IPS DF 4.7 (cell line): Measurements from ENCODE around the gene LGALS3.

Experiments used
- DNase-seq: peaks from one replicate; pipeline ENCODE4 v3.0.0-alpha.2; 2013; ENCODE audit warnings: low spot score; ENCODE audit errors: extremely low read depth

LGALS3 gene

DNA sequence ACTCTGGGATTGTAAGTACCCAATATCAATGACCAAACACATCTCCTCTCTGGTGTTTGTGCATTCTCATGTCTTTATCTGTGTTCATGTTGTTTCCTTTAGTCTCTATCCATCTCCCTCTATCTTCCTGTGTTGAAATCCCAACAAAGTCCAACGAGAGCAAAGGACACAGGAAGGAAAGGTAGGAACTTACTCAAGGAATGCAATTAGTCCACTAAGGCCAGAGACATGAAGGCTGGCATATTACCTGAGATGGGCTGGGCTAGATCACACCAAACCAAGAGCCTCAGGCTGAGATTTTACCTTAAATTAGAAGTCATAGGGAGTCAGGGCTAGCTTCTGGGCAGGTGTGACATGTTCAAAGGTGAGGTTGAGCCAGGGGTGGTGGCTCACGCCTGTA is 14.3 kb upstream of the LGALS3 start:
- no peak for DNase-seq

DNA sequence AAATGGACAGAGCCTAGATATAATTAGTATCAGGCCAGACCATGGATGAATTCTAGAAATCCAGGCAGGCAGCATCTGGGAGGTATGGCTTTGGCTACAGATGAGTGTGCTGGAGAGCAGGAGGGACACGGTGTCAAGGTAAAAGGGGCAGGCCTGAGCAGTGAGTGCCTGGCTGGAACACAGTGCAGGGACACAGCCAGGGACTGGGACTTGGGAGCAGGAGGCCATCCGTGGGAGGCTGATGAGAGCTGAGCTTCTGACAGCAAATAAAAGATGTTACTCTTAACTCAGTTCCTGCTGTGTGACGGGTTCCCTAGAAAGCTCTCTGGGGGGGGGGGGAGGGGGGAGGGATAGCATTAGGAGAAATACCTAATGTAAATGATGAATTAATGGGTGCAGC is 13.6 kb upstream of the LGALS3 start:
- DNase-seq = no peak

DNA sequence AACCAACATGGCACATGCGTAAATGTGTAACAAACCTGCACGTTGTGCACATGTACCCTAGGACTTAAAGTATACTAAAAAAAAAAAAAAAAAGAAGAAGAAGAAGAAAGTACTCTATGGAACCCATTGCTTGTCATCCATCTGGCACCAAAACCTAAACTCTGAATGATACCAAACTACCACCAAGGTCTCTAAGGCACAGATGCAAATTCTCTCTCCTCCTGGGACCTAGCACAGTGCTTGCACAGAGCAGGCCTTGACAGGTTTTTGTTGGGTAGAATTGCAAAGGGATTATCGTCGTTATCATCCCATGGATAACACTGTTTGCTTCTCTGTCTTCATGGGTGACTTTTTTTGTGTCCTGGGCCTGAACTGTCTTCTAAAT is 13.2 kb upstream of the LGALS3 start:
- no peak for DNase-seq

DNA sequence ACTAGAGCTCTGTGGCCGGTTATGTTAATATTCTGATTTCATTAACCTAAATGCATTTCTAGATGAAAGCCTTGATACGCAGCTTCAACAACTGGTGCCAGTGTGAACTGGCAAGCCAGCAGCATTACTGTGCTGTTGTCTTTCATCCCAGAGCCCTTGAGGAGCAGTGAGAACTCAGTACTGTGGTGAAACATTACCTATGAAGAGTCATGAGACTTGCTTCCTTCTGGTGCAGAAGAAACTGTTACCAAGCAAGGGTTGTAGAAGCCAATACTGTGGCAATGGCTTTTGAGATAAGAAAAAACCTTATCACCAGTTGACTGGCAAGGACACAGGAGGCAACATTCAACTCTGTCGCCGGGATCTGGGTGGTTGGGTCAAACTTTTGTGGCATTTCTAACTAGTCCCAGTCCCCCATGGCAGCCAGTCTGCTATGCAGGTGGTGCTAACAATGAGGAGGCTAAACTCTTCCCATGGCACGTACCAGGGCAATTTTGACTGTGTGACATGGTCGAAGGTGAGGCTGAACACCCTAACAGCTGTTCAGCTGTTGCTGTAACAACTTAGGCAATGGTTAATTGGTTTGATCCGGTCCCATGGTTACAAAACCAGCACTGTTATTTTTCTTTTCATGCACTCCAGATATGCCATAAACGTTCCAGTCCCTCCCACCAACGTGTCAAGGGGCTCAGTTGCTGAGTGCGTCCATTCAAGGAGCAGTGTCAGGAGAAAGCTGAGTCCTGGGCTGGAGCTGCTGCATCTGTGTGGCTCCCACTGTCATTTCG is 12.6 kb upstream of the LGALS3 start:
- DNase-seq = no peak

DNA sequence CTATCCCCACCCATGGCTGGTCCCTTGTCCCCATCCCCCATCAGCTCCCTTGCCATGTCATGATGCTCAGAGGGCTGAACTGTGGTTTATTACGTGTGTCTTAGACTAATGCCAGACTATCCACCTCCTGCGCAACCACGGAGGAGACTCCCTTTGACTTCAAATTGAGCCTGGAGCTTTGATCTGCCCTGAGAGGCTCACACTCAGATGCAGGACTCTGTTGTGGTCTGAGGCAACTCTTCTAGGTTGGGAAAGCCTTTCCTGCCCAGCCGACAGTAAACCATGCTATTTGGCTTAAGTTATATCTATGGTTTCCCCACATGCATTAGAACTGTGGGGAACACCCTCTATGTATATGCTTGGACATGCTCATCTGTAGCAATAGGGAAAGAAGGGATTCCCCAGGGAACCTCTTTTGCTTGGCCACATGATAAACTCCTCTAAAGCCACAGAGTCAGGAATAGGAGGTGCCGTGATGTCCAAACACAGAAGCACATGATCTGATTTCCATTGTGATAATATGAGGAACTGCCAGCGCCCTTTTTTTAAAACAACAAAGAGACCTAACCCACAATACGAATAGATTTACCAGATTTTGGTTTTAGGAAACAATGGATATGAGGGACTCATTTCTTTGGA is 11.1 kb upstream of the LGALS3 start:
- DNase-seq = no peak

DNA sequence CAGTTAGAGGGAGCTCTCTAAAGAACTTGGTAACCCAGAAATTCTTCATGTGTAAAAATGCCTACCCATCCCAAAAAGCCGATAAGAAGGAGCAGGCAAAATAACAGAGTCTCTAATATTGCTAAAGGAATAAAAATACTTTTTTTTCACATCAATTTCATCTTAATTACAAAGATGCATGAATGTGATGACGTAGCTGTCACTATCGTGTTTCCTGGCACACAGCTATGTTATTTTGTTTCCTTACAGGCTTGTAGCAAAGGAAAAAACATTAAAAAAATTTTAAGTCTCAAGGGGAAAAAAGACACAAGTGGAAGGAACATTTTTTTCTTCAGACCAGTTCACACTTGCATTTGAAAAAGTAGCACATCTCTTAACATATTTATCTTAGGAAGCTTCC is 10.3 kb upstream of the LGALS3 start:
- DNase-seq = no peak

DNA sequence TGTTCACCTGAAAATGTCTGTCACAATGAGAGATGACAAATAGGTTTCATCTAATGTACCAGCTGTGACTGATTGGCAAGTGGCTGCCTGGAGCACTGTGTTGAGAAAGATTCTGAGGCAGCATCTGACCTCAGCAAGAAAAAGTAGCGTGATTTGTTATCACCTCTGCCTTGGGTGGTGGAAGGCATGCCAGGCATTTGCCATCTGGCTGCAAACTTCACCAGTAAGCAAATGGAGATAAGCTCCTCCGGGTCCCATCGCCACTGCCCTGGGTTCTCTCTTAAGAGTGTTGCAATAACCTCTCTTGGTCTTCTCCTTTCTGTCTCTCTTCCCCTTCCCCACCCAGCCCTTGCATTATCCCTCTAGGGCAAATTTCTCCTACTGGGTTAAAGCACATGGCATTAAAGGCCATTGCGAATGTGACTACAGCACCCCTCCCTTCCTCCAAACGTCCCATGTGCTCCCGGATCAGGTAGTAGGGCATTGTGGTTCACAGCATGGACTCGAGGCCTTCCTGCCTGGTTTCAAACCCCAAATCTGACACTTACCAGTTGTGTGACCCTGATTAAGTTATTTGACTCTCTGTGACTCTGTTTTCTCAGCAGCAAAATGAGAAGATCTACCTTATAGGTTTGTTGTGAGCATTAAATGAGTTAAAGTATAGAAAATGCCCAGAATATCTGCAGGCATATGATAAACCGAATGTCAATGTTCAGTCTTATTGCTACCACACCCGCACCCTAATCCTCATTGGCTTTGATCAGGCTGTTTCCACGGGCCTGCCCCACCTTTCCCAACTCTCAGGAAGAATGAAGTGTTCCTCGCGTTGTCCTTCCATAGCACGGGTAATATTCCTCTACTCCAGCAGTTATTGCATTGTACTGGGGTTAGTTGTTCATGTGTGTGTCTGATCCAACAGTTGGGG is 8.2 kb upstream of the LGALS3 start:
- no peak for DNase-seq

DNA sequence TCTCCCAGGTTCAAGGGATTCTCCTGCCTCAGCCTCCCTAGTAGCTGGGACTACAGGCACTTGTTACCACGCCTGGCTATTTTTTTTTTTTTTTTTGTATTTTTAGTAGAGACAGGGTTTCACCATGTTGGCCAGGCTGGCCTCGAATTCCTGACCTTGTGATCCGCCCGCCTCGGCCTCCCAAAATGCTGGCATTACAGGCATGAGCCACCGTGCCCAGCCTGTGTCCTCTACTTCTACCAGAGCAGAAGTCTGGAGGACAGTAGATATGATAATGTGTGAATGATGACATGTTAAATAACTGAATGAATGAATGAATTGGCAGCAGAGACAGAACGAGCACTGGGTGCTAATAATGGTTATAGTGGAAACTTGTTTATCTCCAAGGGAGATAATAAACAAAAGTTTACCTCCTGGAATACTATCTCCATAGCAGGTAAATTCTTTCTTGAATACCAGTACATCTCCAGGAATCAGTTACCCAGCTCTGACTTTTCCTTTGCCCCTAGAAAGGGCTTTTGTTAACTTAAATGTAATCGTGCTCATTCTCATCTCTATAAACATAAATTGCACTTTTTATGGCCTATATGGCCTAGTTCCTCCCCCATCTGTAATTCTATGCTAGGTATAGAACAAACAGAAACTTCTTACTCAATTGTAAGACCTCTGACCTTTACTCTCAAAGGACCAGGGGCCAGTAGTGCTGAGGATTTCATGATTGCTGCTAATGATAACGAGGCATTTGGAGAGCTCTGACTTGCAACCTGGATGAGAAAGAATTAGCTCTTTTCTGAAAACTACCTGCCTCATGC is 7.2 kb upstream of the LGALS3 start:
- no peak for DNase-seq

DNA sequence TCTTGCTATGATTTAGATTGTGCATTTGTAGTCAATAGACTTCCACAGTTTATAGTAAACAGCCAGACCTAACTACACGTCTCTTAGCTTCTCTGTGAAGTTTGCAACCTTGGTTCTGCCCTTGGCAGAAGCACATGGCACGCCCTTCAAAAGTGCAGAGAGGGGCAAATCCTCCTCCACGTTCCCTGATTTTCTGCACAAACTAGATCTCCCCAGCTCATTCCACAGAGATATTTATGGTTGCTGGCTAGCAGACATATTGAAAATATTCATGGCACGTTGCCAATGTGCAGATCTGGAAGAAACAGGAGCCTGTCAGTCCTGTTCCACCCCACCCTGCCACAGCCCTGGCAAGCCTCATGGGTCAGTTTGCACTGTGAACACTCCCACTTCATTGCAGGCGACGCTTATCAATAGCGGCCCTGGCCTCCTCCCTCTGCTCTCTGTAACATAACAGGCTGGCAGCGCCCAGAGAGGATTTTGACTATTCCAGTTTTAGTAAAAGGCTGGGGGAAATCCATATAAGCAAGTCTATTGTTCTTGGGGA is 6.5 kb upstream of the LGALS3 start:
- DNase-seq = no peak

DNA sequence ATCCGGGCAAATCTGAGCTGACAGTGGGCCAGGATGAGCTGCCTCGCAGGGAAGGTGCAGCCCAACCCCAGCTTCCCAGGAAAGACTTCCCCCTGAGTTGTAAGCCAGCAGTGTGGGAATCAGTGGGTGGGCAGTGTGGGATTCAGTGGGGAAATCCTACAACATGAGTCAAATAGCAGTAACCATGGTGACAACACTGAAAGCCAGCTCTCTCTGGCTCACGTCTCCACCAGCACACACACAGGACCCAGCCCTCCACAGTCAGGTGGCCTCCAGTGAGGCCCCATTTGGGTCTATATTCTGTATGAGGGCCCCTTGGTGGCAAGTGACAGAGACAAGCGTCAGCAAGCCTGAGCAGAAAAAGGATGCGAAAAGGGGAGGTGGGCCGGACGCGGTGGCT is 6.0 kb upstream of the LGALS3 start:
- DNase-seq = no peak

DNA sequence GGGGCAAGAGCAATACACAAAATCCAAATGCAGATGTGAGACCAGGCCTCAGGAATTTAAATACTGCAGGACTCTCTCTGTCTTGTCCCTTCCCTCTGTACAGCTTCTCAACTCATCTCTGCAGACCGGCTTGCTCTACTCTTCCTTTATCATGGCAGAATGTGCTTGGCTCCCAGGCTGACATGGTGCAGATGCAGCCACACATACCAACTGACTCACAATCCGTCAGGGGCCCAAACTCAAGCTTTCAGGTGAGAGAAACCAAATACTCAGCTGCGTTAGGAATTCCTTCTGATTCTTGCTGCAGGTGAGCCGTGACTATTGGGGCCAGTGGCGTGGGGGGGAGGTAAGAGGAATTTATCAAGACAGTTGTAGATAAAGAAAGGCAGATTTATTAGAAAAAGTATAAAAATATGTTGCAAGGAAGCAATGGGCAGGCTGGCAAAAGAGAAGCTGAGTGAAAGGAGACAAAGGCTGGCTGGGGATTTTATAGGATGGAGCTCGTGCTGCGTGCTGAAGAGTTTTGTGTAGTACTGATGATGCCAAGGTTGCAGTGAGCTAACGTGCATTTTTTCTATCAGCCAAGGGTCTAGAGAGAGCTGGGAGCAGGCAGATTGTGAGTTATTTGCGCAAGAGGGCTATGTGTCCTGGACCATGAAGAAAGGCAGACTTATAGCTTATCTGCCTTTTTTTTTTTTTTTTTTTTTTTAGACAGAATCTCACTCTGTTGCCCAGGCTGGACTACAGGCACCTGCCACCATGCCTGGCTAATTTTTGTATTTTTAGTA is 5.0 kb upstream of the LGALS3 start:
- no peak for DNase-seq

DNA sequence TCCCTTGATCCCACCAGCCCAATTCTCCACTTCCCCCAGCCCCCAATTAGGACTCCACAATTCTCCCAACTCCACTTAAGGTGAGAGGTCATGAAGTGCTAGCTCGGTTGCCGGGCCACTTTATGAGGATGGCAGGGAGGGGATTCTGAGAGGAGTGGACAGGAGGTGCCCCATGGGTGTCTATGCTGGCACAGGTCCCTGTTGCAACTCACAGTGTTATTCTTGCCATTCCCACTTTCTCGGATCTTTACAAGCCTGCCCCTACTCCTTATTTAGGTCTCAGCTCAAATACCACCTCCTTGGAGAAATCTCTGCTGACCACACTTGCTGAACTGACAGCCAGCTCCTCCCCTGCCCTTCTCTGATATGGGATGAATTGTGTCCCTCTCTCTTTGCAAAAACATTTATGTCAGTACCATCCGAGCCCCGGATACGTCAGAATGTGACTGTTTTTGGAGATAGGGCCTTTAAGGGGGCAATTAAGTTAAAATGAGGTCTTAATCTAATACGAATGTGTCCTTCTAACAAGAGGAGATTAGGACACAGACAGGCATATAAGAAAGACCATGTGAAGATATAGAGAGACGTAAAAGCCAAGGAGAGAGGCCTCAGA is 4.2 kb upstream of the LGALS3 start:
- DNase-seq = no peak

DNA sequence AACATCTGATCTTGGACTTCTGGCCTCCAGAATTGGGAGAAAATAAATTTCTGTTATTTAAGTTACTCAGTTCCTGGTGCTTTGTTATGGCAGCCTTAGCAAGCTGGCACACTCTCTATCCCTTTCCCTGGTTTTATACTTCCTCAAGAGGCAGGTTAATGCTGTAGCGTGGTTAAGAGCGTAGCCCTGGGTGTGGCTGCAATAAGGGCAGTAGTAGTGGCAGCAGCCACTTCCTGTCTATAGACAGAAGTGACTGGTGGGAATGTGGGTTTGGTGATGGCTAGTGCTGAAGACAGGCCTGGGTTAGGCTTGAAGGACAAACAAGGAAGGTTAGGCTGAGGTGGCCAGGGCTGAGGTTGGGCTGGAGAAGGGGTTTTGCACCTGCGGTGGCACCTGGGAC is 3.6 kb upstream of the LGALS3 start:
- DNase-seq = no peak

DNA sequence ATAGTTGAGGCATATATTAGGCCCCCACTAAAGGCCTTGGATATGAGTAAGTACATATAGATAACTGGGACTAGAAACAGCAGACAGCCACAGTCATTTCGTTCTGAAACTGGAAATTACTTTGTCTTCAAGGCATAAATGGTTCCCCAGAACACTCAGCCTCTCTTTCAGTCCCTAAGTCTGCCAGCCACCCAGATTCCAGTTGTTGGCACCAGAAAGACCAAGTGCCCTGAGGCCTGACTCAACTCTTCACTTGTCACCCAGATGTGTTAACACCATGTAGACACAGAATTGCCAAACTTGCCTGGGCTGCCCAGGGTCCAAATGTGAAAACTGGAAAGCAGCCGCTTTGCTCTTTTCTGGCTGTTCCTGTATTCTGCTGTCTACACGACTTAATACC is 3.0 kb upstream of the LGALS3 start:
- DNase-seq = no peak

DNA sequence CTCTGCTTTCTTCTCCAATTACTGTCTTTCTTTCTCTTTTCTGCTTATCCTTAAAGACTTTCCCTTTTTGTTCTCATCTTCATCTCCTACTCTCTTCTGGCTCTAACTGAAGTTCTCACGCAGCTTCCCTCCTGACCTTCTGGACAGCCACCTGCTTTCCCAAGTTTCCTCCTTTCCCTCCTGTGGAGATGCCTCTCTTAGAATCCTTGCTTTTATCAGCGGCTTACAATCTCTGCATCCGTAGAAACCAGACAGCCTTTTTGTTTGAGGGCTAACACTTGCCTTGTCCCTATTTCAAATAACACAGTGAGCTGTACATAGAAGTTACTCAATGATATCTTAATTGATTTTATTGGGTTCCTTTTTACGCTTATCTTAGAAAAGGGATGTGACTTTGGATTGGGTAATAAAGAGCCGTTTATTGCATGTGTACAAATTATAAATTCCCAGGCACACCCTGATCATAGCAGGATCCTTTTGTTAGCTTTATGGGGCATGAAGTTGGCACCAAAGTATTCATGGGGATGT is 2.1 kb upstream of the LGALS3 start:
- DNase-seq = no peak

DNA sequence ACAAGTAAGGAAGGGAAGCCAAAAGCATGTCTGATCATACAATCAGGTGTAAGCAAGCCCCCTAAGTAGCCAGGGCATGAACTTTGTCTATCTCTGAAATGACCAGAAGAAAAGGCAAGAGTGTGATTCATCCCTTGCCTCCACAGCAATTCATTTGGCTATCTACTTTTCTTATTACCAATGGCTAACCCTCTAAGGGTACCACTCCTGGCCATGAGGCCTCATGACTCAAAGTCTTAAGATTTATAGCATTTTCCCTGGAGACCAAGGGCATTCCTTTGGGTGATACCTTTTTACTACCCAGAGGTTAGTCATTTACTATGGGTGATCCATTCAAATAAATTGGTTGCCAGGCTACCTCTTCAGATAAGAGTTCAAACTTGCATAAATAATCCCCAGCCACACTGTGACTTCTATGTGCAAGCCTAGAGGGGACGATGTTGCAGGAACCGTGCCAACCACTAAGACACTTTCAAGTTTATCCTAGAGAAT is 1.5 kb upstream of the LGALS3 start:
- no peak for DNase-seq

DNA sequence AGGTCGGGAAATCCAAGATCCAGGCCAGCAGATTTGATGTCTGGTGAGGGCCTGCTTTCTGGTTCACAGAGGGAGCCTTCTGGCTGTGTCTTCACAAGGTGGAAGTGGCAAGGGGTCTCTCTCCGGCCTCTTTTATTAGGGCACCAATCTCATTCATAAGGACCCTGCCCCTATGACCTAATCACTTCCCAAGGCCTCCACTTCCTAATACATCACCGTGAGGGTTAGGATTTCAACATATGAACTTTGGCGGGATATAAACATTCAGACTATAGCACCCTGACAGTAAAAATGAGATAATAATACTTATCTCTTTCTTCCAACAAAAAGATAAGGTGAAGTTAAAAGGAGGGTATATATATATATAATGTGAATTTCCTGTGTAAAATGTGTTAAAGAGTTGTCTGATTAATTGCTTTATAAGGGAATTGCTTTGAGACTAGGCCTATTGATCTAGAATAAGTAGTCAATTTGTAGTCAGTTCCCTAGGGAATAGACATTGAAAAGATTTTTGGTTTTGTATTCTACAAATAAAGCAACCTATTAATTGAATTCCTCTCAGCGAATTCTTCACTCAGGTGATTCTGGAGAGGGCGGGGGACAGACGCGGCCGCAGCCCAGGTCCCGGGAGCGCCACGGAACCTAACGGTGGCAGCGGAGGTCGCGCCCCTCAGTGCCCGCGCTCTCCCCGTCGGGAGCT is 516 bp upstream of the LGALS3 start:
- DNase-seq = no peak

DNA sequence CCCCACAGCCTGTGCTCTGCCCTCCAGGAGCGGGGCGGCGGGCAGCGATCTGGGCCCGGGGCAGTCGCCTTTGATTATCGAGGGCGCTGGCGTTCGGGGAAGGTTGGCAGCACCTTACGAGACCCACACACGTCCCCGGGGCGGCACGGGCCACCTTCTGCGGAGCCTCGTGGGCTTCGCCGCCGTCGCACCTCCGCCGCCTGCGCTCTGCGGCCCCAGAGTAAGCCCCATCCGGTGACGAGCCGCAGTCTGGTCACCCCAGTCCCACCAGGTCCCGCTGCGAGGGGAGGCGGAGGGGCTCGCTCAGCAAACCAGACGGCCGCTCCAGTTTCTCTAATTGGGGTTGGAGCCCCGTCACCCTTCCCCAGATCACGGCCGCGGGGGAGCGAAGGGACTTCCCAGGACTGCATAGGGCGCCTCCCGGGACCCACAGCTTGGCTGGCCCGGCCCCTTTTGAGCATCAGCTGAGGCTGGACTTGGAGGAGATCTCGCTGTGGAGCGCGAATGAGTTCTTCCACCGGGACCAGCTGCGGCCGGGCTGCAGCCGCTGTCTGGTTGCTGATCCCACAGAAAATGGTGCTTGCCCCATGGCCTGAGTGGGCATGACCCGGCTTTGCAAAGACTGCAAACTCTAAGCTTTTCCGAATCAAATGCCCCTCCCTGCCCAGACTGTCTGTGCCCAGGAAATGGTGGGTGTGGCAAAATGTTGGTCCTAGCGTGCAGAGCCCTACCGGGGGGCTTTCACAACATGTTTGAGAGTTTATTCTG is 560 bp downstream of the LGALS3 start:
- DNase-seq = no peak
